Stimulated activated CD8-positive, alpha-beta memory T cell treated with anti-CD3 and anti-CD28 coated beads, Interleukin-4, amount 100 ng/mL, for 4 hours (primary cell): ENCODE measurements around the gene GOLGA8B.
"Not testable (repeated sequence)": the region's sequence is repeated elsewhere in the genome, so short reads cannot be mapped to it uniquely, and the experiment has no call there.

Source experiments
- DNase-seq, 2 donors: peaks; one replicate each; pipeline ENCODE4 v3.0.0-alpha.2; 2020; ENCODE audit warnings: low read depth in 2 of 2, low spot score in 1 of 2

GOLGA8B gene

DNA sequence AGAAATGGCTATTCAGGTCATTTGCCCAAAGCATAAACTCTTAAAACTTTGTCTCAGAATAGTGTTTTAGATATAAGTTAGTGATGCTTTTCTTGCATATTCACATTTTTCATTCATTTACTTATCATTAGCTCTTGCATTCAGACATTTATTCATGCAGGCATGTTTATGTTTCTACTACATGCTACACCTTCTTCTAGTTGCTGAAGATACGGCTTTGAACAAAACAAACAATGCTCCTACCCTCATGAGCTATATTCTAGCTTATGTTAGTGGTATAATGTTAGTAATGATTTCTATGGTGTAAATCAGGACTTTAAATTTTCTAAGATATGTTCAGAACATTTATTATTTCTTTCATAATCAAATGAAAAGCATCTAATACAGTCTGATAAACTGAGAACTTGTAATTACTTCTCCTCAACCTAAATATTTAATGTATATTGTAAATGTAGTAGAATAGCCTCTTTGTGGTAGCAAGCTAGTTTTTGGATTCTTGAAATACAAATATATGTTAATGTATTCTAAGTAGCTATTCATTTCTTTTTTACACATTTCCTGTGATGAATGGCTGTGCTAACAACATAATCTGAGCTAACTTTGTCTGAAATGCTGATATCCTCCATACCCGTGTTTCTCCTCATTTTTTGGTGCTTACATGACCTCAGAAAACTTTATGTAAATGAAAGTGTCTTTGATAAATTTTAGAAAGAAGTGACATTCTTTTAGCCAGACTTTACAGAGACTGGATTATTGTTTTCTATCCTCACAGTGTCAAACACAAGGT lies 15.5 kb upstream of the GOLGA8B start:
- DNase-seq: no peak

DNA sequence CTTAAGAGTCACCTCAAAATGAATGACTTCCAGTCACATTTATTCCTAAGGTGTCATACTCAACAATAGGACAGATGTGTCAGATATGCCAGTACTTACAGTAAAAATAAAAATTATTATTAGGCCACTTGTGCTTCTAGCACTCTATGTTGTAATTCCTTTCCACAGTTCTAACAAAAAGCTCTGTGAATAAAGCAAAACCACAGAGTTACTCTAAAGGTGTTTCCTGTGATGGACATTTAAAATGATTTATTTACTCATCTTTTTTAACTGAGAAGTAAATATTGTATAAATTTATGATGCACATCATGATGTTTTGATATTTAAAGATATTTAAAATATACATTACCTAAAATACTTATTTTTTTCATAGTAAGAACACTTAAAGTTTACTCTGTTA lies 13.9 kb upstream of the GOLGA8B start:
- DNase-seq: no peak

DNA sequence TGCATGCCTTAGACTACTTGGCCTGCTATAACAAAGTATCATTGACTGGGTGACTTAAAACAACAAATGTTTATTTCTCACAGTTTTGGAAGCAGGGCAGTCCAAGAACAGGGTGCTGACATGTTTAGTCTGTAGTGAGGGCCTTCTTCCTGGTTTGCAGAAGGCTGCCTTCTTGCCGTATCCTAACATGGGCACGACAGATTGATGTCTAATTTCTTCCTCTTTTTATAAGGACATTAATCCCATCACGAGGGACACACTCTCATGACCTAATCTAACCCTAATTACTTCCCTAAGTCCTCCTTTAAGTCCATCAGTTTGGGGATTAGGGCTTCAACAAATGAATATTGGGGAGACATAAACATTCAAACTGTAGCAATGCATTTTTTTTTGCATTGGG lies 10.9 kb upstream of the GOLGA8B start:
- no peak for DNase-seq

DNA sequence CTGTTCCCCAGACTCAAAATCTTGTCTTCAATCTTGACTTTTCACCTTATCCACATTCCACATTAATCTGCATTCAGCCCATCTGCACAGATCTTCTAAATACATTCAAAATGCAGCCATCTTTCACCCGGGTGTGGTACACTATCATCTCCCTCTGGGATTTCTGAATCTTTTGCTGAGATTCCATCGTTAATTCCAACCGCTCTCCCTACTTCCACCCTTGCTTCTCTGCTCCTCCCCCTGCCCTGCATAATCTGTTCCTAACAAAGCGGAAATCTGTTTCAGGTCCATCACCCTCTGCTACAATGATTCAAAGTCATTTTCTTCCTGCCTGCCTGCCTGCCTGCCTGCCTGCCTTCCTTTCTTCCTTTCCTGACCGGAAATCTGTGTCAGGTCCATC lies 7.9 kb upstream of the GOLGA8B start:
- DNase-seq: no peak

DNA sequence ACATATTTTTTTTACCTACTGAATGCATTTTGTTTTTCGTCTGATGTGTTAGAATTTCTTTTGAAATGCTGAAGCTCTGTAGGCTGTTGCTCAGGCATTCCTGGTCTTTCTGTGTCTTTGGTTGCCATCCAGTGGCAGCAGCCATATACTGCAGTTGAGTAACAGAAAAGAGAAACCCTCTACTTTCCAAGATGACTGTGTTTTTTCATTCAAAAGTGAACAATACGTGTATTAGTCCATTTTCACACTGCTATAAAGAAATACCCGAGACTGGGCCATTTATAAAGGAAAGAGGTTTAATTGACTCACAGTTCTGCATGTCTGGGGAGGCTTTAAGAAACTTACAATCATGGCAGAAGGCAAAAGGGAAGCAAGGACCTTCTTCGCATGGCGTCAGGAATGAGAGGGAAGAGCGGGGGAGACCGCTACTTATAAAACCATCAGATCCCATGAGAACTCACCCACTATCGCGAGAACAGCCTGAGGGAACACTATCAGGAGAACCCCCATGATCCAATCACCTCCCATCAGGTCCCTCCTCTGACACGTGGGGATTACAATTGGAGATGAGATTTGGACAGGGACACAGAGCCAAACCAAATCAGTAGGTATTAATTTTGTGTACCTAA lies 4.7 kb upstream of the GOLGA8B start:
- peak in 1 of 2 donors; percentile 36 for DNase-seq

DNA sequence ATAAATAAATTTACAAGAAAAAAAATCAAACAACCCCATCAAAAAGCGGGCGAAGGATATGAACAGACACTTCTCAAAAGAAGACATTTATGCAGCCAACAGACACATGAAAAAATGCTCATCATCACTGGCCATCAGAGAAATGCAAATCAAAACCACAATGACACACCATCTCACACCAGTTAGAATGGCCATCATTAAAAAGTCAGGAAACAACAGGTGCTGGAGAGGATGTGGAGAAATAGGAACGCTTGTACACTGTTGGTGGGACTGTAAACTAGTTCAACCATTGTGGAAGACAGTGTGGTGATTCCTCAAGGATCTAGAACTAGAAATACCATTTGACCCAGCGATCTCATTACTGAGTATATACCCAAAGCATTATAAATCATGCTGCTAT lies 2.5 kb upstream of the GOLGA8B start:
- not testable (repeated sequence) for DNase-seq

DNA sequence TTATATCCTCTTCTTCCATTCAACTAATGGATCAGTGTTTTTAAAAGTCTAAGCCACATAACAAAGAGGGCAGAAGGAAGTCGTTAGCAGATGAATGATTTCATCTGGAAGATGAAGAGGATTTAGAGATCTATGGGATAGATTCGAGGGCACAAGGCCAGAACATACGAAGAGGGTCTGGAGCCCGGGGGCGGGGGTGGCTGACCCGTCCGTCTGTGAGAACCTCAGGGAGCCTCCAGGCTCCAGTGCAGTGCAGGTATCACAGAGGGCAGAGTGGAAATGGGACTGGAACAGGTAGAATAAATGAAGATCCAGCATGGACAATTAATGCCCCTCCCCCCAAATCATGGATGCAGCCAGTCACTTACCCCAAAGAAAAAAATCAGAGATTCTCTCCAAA lies 1.5 kb upstream of the GOLGA8B start:
- no peak for DNase-seq

DNA sequence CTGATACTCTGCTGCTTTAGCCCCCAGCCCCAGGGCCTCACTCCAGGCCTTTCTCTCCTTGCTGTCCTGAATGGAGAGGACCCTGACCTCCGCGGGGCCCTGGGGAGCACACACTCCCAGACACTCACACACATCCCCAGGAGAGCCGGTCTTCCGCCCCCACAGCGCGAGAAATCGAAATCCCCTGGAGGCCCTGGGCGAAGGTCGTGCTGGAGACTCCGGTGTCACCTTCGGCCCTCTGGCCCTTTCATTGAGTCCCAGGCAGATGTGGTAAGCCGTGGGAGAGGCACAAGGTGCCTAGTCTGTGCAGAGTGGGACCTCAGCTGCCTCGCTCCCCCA lies 848 bp upstream of the GOLGA8B start:
- DNase-seq: no peak

DNA sequence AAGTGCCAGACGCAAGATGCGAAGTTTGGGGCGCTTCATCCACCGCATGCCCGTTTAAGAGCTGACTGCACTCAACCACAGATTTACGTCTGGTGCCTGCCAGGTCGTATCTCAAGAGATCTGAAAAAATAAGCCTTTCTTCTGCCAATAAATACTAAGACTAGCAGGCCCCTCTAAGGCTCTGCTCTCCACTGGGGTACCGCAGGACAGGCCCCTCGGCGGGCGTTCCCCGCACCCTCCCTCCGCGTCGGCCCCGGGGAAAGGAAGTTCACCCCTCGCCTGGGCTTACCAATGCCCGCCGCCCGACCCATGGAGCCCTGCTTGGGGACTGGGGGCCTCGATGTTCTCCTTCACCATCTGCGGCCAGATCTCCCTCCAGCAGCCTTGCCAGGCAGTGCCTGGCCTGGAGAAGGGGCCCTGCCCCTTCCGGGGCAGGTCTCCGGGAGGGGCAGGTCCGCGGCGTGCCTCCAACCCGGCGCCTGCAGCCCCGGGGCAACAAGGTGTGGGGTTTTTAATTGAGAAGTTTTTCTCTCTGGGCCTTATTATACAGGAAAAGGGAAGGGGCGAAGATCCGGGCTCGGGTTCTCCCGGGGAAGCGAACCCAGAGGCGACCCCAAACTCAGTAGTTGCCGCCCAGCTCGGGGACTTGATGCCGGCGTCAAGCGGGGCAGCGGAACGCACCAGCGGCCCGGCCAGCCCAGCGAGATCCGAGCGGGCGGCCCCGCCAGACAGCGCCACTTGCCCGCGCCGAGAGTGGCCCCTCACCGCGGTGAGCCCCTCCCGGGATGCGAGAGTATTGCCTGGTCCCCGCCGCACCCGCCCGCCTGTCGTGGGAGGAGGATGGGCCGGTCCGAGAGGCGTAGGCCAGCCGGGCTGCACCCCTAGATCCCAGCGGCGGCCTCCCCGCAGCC lies 735 bp downstream of the GOLGA8B start:
- no peak for DNase-seq

DNA sequence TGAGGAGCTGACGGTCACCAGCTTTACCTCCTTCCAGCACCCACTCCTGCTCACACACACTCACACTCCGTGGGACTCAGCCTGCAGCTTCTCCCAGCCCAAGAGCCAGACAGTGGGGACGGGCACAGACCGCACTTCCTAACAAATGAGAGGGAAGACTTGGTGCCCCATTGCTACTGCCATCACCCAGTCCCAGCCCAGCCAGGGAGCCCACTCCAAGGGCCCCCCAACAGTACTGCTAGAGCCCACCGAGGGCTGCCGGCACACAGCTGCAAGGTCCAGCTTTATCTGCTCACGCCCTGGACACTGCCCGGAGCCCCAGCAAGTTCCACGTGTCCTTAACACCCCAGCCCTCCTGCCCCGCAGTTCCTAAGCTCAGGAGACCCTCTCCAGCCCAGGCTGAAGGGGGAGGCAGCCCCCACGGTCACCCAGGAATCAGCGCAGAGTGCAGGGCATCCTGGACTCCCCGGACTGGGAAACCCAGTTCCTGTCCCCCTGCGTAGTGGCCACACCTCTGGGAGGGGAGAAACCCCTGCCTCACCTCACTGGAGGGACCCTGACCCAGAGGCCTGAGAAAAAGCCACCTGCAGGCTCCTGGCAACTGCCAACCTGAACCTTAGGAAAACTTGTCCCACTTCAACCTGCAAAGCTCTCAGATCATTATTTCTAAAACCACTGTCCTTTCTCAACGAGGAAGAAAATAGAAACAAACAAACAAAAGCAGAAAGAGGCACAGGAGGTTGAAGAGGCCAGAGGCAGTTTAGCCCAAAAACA lies 1.6 kb downstream of the GOLGA8B start:
- not testable (repeated sequence) for DNase-seq

DNA sequence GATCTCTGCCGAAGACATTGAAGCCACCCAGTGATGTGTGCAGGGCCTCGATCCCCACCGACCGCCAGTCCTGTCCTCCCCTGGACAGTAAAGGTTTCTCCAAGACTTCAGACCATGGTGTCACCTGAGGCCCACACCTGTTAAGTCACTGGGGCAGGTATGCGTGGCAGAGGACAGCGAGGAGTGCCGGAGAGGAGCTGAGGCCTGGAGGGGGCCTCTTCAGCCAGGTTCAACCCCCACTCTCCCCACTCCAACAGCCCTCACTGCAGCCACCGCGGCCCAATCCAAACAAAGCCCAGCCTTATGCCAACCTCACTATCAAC lies 2.4 kb downstream of the GOLGA8B start:
- no peak for DNase-seq

DNA sequence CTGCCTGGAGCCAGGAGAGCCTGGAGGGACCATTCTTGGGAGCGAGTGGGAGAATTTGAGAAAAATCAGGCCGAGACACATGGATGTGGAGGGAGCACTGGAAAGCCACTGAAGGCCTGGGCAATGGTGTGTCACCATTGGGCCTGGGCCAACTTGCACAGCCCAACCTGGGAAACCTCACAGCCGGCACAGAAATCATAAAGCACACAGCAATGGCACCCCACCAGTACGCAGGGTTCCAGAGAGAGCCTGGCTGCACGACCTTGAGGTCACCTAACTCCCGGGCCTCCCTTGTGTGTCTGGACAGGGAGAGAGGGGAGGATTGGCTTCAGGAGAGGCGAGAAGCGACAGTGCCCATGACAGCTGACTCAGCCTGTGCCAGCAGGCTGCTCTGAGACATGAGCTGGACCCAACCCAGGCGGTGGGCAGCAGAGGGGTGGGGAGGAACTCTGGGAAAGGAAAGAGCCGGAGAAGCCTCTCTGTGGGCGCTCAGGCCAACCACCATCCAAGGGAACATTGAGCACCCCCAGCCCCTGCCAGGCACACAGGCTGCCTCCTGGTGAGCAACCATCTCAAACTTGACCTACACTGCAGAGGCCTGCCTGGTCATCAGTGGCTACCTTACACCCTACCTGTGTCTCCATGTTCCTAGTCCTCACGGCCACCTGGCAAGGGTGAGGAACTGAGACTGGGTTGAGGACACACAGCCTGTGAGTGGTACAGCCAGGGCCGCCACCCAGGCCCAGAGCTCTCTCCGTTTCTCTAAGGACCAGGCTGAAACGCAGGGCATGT lies 3.0 kb downstream of the GOLGA8B start:
- DNase-seq: not testable (repeated sequence)

DNA sequence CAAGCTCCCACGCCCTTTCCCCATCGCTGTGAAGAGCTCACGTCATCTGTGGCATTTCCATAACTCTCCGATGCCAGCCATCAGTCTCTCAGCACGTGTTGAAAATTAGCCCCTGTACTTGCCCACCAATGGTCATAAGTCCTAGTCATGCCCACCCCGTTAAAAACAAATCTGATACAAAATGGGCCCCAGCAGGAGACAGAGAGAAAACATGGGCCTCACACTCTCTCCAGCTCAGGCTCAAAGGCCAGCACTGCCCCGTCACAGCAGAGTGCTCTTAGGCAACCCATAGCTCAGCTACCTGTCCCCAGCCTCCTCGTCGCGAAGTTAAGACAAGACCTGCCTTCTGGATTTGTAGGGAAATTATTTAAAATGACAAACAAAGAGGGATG lies 5.2 kb downstream of the GOLGA8B start:
- DNase-seq: no peak

DNA sequence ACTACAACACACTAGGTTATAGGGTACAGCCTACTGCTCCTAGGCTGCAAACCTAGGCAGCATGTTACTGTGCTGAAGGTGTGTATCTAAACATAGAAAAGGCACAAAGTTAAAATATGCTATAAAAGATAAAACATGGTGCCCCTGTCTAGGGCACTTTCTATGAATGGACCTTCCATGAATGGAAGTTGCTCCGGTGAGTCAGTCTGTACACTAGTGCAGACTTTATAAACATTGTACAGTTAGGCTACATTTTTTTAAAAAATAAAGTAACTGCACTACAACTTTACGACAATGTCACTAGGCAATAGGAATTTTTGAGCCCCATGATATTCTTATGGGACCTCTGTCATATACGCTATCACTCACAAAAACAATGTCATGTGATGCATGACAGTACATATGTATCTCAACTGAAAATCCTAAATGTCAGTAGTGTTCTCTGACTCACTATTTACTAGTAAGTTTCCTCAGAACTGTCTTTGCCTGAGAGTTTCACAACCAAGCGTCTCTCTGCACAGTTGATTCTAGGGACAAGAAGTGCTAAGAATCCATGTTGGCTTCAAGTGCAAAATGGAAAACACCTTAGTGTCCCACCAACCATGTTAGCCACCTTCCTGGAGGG lies 5.7 kb downstream of the GOLGA8B start:
- DNase-seq: not testable (repeated sequence)

DNA sequence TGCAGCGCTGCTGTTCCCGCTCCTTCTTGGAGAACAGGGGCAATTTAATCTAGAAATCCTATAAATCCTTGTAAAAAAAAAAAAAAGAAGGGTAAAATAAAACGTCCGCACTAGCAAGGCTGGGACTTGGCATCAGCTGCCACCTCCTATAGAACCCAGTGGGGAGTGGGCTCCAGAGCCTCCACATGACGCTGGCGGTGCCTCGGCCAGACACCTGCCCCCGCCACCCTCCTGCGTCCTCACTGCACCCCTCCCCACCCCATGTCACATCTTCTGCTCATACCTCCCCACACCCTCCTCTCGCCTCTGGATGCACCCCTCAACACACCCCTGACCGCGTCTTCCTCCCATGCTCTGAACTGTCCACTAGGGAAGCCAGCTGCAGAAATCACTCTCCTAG lies 8.4 kb downstream of the GOLGA8B start:
- not testable (repeated sequence) for DNase-seq

DNA sequence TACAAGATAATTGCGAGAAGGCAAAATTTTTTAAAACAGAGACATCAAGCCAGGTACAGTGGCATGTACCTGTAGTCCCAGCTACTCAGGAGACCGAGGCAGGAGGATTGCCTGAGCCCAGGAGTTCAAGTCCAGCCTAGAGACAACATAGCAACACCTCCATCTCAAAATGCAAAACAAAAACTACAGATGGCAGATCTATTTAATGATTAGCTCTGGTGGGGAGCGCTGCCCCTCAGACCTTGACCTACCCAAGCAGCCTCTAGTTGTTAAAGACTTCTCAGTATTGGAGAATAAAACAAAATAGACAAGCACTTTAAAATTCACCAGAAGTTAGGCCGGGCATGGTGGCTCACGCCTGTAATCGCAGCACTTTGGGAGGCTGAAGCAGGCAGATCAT lies 10.5 kb downstream of the GOLGA8B start:
- DNase-seq: not testable (repeated sequence)

DNA sequence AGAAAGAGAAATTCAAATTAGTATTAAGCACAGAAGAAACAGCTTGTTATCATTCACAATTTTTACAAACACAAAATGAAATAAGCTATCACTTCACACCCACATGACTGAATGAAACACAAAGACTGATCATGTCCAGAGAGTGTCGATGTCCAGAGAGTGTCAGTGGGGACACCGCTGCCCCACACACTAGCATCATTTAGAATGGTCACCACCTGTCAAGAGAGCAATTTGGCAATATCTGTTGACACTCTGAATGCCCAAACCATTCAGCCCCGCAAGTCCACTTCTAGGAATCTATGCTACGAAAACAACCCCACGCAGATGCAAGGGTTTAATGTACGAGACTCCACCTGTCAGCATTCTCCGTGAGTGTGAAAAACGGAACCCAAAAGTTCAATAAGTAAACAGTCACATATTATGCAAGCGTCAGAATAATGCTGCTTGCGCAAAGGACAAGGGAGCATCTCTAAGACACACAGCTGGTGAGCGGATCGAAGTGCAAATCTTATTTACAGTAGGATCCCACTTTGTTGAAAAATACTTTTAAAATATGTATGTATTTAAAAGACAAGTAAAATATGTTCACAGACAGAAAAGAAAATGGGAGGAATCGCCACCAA lies 11.3 kb downstream of the GOLGA8B start:
- DNase-seq: not testable (repeated sequence)

DNA sequence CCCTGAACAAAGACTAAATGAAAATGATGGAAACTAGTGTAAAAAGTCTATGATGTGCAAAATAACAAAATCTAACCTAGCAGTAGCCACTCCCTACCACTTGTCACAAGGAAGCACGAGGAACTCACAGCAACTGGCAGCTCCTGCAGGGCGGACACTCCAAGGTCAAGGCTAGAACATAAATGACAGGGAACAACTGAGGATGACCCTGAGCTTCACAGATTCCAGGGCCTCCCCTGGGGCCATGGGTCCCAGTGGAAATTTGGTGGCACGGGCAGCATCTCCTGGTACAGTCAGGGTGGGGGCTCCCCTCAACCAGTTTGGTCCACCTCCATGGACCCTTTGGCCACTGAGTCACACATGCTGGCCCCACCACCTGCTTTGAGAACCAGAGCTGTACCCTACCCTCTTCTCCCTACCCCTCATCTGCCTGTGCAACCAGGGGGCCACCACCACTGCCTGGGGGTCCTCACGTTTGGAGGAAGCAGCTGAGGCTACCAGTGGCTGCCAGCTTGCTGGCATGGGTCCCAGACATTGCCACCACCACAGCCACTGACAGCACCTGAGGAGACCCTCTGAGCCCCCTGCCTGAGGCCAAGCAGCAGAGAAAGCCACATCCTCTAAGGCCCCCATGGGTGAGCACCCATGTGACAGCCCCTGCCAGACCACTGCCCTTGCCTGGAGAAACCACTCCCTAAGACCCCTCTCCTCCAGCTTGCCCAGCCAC lies 13.6 kb downstream of the GOLGA8B start:
- DNase-seq: not testable (repeated sequence)

DNA sequence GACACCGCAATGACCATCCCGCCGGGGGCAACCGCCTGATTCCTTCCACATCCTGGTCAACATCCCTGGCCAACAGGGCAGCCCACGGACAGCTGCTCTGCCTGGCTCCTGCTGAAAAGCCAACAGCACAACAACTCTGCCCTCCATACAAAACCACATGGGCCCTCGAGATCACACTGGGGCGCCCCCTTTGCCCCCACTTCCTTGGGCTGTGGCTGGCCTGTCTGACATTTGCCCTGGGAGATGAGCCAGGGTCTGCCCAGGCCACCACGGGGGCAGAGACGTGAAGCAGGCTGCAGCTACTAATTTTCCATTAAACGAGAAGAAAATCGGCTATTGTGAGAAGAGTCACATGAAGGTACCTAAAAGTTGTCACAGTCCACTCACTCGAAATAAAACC lies 16.3 kb downstream of the GOLGA8B start:
- not testable (repeated sequence) for DNase-seq
